Sigmoid colon (tissue), 7 donors: ENCODE data around the gene GNA12. TPM values are rescaled to one million over a fixed set of nuclear protein-coding genes. Genes with fewer than 3 reads are reported as not detected.
A peak's percentile ranks its signal among the peaks of the same experiment; 100 is the strongest.

Experiments
- DNase-seq: peaks from one replicate; pipeline ENCODE4 v3.0.0-alpha.2; 2019
- H3K27ac ChIP-seq, 4 donors: fragments of 200-600 bp; sonication (generic); one replicate each; pipeline ENCODE4 v1.5.1; 2016 to 2019; ENCODE audit warnings: mild to moderate bottlenecking in 1 of 4
- H3K27me3 ChIP-seq, 3 donors: fragments of 200-600 bp; sonication (generic); one replicate each; pipeline ENCODE4 v1.5.1; 2019; ENCODE audit warnings: mild to moderate bottlenecking in 1 of 3
- H3K36me3 ChIP-seq, 4 donors: fragments of 200-600 bp; sonication (generic); one replicate each; pipeline ENCODE4 v1.5.1; 2016 to 2019
- H3K4me1 ChIP-seq, 4 donors: fragments of 200-600 bp; sonication (generic); one replicate each; pipeline ENCODE4 v1.5.1; 2017 to 2019
- H3K4me3 ChIP-seq, 4 donors: fragments of 200-600 bp; sonication (generic); one replicate each; pipeline ENCODE4 v1.5.1; 2017 to 2019; ENCODE audit warnings: mild to moderate bottlenecking in 2 of 4, moderate library complexity in 1 of 4
- H3K9me3 ChIP-seq, 4 donors: fragments of 200-600 bp in 3 of 4; sonication (generic) in 3 of 4; one replicate each; pipeline versions ENCODE4 v1.5.1 to v1.6.1; 2013 to 2019
- CTCF ChIP-seq, 4 experiments: fragments of 450-650 bp in 3 of 4; fragments of 200-600 bp in 1 of 4; IDR thresholded peaks; one replicate each; pipeline ENCODE4 v1.5.1; 2016 to 2019; ENCODE audit warnings: antibody characterized with exemption in 4 of 4, mild to moderate bottlenecking in 3 of 4, moderate library complexity in 2 of 4
- EP300 ChIP-seq, 4 donors: sonication (generic); formaldehyde crosslinking; IDR thresholded peaks; one replicate each; pipeline ENCODE4 v1.6.1; 2017; ENCODE audit warnings: antibody characterized with exemption in 4 of 4
- POLR2A ChIP-seq, 2 donors: fragments of 450-650 bp; IDR thresholded peaks; one replicate each; pipeline ENCODE4 v1.6.1; 2016; ENCODE audit warnings: antibody characterized with exemption in 2 of 2, mild to moderate bottlenecking in 2 of 2, moderate library complexity in 2 of 2
- POLR2AphosphoS5 ChIP-seq, 4 donors: sonication (generic); formaldehyde crosslinking; IDR thresholded peaks; one replicate each; pipeline ENCODE4 v1.6.1; 2017; ENCODE audit warnings: antibody characterized with exemption in 4 of 4
- WGBS, 2 donors: extraction: QIAGEN DNeasy Blood & Tissue Kit; methylation state at CpG; one replicate each; pipeline ENCODE4 v1.1.7; 2013; 5-methylcytosine and 5-hydroxymethylcytosine counted together
- intact Hi-C: fragments of 100-400 bp; cut with DNase I; formaldehyde crosslinking; loops from one replicate; pipeline ENCODE4 v1.15.1; 2023
- polyA plus RNA-seq, 3 donors: library from polyadenylated mRNA; stranded (reverse); fragments of 200-250 nt; gene quantifications; one replicate each; pipeline ENCODE4 v1.2.3, GENCODE V29; 2013
- total RNA-seq, 4 donors: library from RNA; depleted of rRNA; stranded (reverse); fragments of >200 nt; gene quantifications; one replicate each; pipeline ENCODE4 v1.1.0, GENCODE V29; 2016
- donor health status: healthy with polysubstance abuse.
- donor health status: Bipolar disorder and iron deficiency.
- donor health status: healthy.

The GNA12 gene
- total and polyA plus RNA-seq, 7 donors, result 13.2 to 46.5 (median 22.0) TPM

GRCh38 chr7:2736411-2736914 lies 107.6 kb downstream of the GNA12 start:
- intact Hi-C loops, result no loop called here
- Histone ChIP-seq H3K27ac (peak overlapping the region in 1 of 4 donors; percentile 69), H3K9me3 (no peaks in the 10 kb centered on the region), H3K27me3 (no peaks in the 10 kb centered on the region), H3K4me1 (peaks cover 0 to 66% (median 49%) of the 10 kb centered on the region in 4 donors), H3K4me3 (no peak overlapping the region), H3K36me3 (peaks cover 0 to 3% (median 0%) of the 10 kb centered on the region in 4 donors)
- no peak for TF ChIP-seq CTCF (IDR thresholded peaks at IDR 0.05)
- TF ChIP-seq EP300 (IDR thresholded peaks at IDR 0.05), result no peak
- TF ChIP-seq POLR2AphosphoS5 (IDR thresholded peaks at IDR 0.05), result no peak
- TF ChIP-seq POLR2A (IDR thresholded peaks at IDR 0.05), result no peak
- peak; percentile 62 for DNase-seq
- 73 to 95% methylated on average over 17 of the region's 17 CpGs for WGBS, 2 donors

DNA sequence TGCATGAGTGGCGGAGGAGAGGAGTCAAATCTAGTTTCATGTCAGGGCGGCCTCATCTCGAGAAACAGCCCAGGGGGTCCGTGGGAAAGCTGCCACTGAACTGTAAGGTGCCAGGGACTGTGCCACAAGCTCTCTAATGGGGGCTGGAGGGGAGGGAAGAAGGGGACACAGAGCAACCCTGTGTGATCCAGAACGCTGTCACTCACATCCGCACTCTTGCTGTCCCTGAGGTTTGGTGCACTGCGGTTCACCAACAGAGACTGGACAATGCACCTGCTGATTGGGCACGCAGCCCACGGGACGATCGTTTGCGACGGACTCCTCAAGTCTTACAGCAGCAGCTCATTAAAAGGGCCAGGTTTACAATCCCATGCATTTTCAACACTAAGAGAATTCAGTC lies 108.4 kb downstream of the GNA12 start:
- DNase-seq, result peak; percentile 62
- H3K27ac ChIP-seq, result peak overlapping the region in 3 of 4 donors; percentile 71 to 92 (median 90)
- 87 to 88% methylated on average over 13 of the region's 13 CpGs for WGBS, 2 donors
- TF ChIP-seq CTCF (IDR thresholded peaks at IDR 0.05), result no peak
- no peak for TF ChIP-seq POLR2A (IDR thresholded peaks at IDR 0.05)
- TF ChIP-seq EP300 (IDR thresholded peaks at IDR 0.05), result no peak
- TF ChIP-seq POLR2AphosphoS5 (IDR thresholded peaks at IDR 0.05), result no peak
- peaks cover 0 to 68% (median 49%) of the 10 kb centered on the region in 4 donors for H3K4me1 ChIP-seq
- intact Hi-C loops, result loop anchor here (2.0 kb wide), 1 partner anchor 105 kb away; no protein-coding TSS in a partner anchor
- no peaks in the 10 kb centered on the region for H3K27me3 ChIP-seq
- no peaks in the 10 kb centered on the region for H3K9me3 ChIP-seq
- peaks cover 0 to 10% (median 2%) of the 10 kb centered on the region in 4 donors for H3K36me3 ChIP-seq
- H3K4me3 ChIP-seq, result no peak overlapping the region

GRCh38 chr7:2734751-2735571 lies 109.1 kb downstream of the GNA12 start:
- H3K36me3 ChIP-seq, result peaks cover 0 to 12% (median 2%) of the 10 kb centered on the region in 4 donors
- H3K27me3 ChIP-seq, result no peaks in the 10 kb centered on the region
- DNase-seq, result peak; percentile 89
- H3K9me3 ChIP-seq, result no peaks in the 10 kb centered on the region
- H3K4me3 ChIP-seq, result peak overlapping the region in 2 of 4 donors; percentile 8 to 13
- 40 to 71% methylated on average over 33 of the region's 33 CpGs for WGBS, 2 donors
- TF ChIP-seq POLR2A (IDR thresholded peaks at IDR 0.05) (no peak), CTCF (IDR thresholded peaks at IDR 0.05) (no peak), EP300 (IDR thresholded peaks at IDR 0.05) (peak in 1 of 4 donors; percentile 55), POLR2AphosphoS5 (IDR thresholded peaks at IDR 0.05) (peak; percentile 7 to 72 (median 62))
- intact Hi-C loops, result loop anchor here (2.0 kb wide), 1 partner anchor 106 kb away; no protein-coding TSS in a partner anchor
- peaks cover 0 to 76% (median 56%) of the 10 kb centered on the region in 4 donors for H3K4me1 ChIP-seq
- H3K27ac ChIP-seq, result peak overlapping the region in 3 of 4 donors; percentile 71 to 92 (median 90)

DNA sequence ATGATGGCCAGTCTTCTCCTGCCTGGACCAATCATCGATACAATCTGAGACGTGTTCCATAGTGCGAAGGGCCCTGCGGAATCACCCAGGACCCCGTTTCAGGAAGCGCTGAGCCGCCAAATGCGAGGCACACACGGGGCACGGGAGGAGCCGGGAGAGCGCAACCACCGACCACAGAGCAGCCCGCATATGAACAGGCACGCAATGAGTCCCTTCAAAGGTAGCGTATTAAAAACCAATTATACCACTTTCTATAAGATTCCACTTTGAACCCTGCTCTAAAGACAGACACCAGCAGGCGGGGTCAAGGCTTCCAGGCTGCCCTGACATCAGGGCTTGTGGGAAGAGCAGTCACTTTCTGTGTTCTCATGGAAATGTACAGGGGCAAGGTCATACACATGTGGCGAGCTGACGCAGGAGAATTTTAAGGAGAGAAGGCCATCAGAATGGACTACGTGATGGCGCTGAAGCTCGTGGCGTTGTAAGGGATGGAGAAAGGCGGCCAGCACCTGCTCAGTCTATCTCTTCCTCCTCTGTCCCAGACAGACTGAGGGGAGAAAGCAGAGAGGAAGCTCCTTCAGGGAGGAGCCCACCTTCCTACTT lies 109.9 kb downstream of the GNA12 start:
- WGBS, 2 donors, result 70 to 92% methylated on average over 24 of the region's 24 CpGs
- Histone ChIP-seq H3K4me1 (peaks cover 0 to 83% (median 64%) of the 10 kb centered on the region in 4 donors), H3K9me3 (no peaks in the 10 kb centered on the region), H3K4me3 (peak overlapping the region in 2 of 4 donors; percentile 8 to 13), H3K27ac (peak overlapping the region in 3 of 4 donors; percentile 71 to 92 (median 90)), H3K36me3 (peaks cover 0 to 12% (median 2%) of the 10 kb centered on the region in 4 donors), H3K27me3 (no peaks in the 10 kb centered on the region)
- TF ChIP-seq POLR2AphosphoS5 (IDR thresholded peaks at IDR 0.05), result no peak
- no peak for TF ChIP-seq CTCF (IDR thresholded peaks at IDR 0.05)
- no peak for TF ChIP-seq POLR2A (IDR thresholded peaks at IDR 0.05)
- TF ChIP-seq EP300 (IDR thresholded peaks at IDR 0.05), result no peak
- intact Hi-C loops, result loop anchor here (2.0 kb wide), 1 partner anchor 107 kb away; no protein-coding TSS in a partner anchor
- peak; percentile 64 for DNase-seq
